ENCODE results near the gene CD226. TPM values are rescaled to one million over a fixed set of nuclear protein-coding genes. Genes with fewer than 3 reads are reported as not detected.

CD226 gene
- total RNA-seq, 1 donor from 2014 or later, result 1.0 TPM

DNA sequence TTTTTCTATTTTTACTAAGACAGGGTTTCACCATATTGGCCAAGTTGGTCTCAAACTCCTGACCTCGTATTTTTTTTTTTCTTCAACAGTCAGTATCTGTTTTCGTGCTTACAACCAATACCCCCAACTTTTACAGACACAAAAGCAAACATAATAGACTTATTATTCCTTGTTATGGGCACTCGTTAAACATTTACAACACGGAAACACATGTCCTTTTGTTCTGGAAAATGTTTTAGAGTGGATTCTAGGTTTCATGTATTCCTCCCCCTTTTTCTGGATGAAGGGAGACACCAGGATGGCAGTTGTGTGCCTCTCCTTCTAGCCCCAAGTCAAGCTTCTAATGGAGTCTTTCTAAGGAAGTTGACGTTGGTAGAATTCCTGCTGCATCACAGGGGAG lies 88.8 kb downstream of the CD226 start:
- Histone ChIP-seq H3K9me3 (ENCODE audit: control insufficient read depth in 3 of 3, low read length in 3 of 3) (no peaks in the 10 kb centered on the region), H3K36me3 (ENCODE audit: control insufficient read depth in 3 of 3, insufficient read depth in 3 of 3, low read length in 3 of 3) (no peaks in the 10 kb centered on the region), H3K4me3 (ENCODE audit: low read length in 3 of 3) (no peak overlapping the region), H3K27me3 (ENCODE audit: control insufficient read depth in 3 of 3, insufficient read depth in 3 of 3, low read length in 3 of 3) (no peaks in the 10 kb centered on the region), H3K4me1 (ENCODE audit: control insufficient read depth in 3 of 3, insufficient read depth in 3 of 3, low read length in 3 of 3) (no peaks in the 10 kb centered on the region), H3K27ac (ENCODE audit: low read depth, low read length) (no peak overlapping the region), H3K9ac (ENCODE audit: low read depth in 1 of 3, low read length in 3 of 3) (no peak overlapping the region)

DNA sequence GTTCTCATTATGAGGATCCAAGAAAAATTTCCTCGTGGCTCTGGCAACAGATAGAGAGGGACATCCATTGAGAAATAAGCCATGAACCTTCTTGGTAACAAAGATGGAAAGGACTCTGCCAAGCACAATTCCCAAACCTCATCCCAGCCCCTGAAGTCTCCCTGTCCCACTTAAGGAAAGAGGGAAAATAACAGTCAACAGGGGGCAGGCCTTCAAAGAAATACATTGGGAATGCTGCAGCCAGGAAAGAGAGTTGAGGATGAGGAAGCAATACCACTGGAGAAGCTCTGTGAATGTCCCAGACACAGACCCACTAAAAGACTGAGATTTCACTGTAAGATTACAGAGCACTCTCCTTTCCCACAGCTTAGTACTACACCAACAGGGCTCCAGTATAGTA lies 93.2 kb downstream of the CD226 start:
- H3K4me1 ChIP-seq (ENCODE audit: control insufficient read depth in 3 of 3, insufficient read depth in 3 of 3, low read length in 3 of 3), result no peaks in the 10 kb centered on the region
- H3K27ac ChIP-seq (ENCODE audit: low read depth, low read length), result no peak overlapping the region
- H3K4me3 ChIP-seq (ENCODE audit: low read length in 3 of 3), result no peak overlapping the region
- H3K36me3 ChIP-seq (ENCODE audit: control insufficient read depth in 3 of 3, insufficient read depth in 3 of 3, low read length in 3 of 3), result no peaks in the 10 kb centered on the region
- no peaks in the 10 kb centered on the region for H3K27me3 ChIP-seq (ENCODE audit: control insufficient read depth in 3 of 3, insufficient read depth in 3 of 3, low read length in 3 of 3)
- no peak overlapping the region for H3K9ac ChIP-seq (ENCODE audit: low read depth in 1 of 3, low read length in 3 of 3)
- H3K9me3 ChIP-seq (ENCODE audit: control insufficient read depth in 3 of 3, low read length in 3 of 3), result no peaks in the 10 kb centered on the region

DNA sequence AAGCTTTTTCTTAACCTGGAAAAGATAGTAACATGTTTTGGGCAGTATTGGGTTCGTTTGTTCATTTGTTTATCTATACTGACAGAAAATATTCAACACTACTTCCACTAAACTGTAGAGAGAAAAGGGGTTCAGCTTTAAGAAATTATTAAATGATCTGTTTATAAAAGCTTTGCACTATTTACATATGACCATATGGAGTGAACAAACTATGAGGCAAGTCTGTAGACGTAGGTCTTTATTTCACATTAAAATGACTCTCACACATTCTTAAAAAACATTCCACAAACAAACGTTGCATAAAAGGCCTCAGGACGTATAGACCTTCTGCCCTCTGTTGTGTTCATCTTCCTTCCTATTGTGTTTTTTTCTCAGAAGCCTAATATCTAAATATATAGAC lies 94.6 kb downstream of the CD226 start:
- no peaks in the 10 kb centered on the region for H3K4me1 ChIP-seq (ENCODE audit: control insufficient read depth in 3 of 3, insufficient read depth in 3 of 3, low read length in 3 of 3)

DNA sequence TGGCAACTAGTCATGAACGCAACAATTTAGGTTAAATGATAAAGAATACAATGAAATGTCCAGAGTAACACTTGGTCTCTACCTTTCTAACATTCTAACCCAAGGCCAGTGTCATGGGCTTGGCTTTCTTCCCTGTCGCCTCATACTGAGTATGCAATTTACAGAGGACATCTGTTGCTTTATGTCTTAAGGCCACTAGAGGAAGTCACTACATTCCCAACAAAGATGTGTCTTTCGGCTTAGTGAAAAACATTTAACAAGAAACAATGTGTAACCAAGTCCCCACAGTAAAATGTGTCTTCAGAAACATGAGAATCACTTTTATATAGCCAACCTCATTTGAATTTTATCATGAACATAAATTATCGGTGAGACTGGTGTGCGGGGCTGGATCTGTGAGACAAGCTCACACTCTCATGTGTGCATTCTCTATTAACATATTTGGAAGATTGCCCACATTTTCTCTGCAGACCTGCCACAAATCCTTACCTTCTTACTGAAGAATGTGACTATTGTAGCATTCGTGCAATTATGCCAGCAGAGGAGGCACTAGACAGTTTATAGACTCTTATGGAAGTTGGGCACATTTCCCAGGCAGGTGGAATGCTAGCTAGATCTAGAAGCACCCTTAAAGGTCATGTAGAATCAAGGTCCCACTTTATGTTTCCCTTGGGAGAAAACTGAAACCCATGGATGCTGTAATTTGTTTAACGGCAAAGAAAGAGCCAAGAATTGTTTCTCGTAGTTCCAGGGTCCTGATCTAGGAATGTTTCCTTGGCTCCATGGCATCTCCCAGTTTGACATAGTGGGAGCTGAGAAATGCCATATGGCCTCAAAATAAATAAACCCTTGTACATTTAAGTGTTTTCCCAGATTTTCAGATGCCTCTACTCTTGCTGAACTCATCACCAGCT lies 101.8 kb downstream of the CD226 start:
- H3K27ac ChIP-seq (ENCODE audit: low read depth, low read length), result no peak overlapping the region
- no peaks in the 10 kb centered on the region for H3K36me3 ChIP-seq (ENCODE audit: control insufficient read depth in 3 of 3, insufficient read depth in 3 of 3, low read length in 3 of 3)
- H3K9ac ChIP-seq (ENCODE audit: low read depth in 1 of 3, low read length in 3 of 3), result no peak overlapping the region
- H3K9me3 ChIP-seq (ENCODE audit: control insufficient read depth in 3 of 3, low read length in 3 of 3), result no peaks in the 10 kb centered on the region
- no peaks in the 10 kb centered on the region for H3K4me1 ChIP-seq (ENCODE audit: control insufficient read depth in 3 of 3, insufficient read depth in 3 of 3, low read length in 3 of 3)
- H3K27me3 ChIP-seq (ENCODE audit: control insufficient read depth in 3 of 3, insufficient read depth in 3 of 3, low read length in 3 of 3), result peaks cover 0 to 2% (median 0%) of the 10 kb centered on the region in 3 donors
- H3K4me3 ChIP-seq (ENCODE audit: low read length in 3 of 3), result no peak overlapping the region

More for the DNA sequence above, 94.6 kb downstream of the CD226 start:
- H3K9me3 ChIP-seq (ENCODE audit: control insufficient read depth in 3 of 3, low read length in 3 of 3), result no peaks in the 10 kb centered on the region
- H3K4me3 ChIP-seq (ENCODE audit: low read length in 3 of 3), result no peak overlapping the region
- H3K9ac ChIP-seq (ENCODE audit: low read depth in 1 of 3, low read length in 3 of 3), result no peak overlapping the region
- H3K27me3 ChIP-seq (ENCODE audit: control insufficient read depth in 3 of 3, insufficient read depth in 3 of 3, low read length in 3 of 3), result no peaks in the 10 kb centered on the region
- no peaks in the 10 kb centered on the region for H3K36me3 ChIP-seq (ENCODE audit: control insufficient read depth in 3 of 3, insufficient read depth in 3 of 3, low read length in 3 of 3)
- no peak overlapping the region for H3K27ac ChIP-seq (ENCODE audit: low read depth, low read length)

DNA sequence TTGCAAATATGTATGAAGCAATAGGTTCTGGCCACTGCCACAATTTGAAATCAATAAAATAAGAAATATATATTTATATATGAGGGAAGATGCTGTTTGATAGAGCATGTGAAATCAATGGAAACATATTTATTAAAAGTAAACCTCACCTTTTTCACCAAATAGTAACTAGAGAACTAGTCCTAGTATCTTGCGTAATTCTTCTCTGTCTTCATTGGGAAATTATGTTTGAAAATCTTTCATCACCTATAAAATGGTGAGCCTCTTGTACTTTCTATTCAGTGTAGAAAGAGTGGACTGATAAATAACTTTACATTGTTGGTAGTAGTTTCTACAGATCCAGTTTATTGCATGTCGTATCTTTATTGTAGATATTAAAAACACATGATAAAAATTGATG lies 103.0 kb downstream of the CD226 start:
- H3K27me3 ChIP-seq (ENCODE audit: control insufficient read depth in 3 of 3, insufficient read depth in 3 of 3, low read length in 3 of 3), result peaks cover 0 to 2% (median 0%) of the 10 kb centered on the region in 3 donors
- H3K27ac ChIP-seq (ENCODE audit: low read depth, low read length), result no peak overlapping the region

DNA sequence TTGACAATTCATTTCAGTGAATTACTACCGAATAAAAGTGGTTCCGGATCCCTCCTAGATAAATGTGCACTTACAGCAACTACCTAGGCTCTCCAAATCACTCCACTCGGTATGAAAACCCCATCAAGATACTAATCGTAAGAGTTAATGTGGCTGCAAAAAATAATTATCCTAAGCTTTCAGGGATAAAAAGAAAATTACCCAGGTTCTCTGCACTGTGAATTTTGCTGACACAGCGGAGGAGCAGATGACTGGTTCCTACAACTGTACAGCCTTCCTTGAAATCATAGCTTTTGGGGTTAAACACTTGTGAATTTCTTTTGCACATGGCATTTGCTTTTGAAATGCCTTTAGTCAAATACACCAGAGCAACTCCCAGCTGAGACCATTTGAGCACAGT lies 104.7 kb downstream of the CD226 start:
- peaks cover 0 to 4% (median 2%) of the 10 kb centered on the region in 3 donors for H3K27me3 ChIP-seq (ENCODE audit: control insufficient read depth in 3 of 3, insufficient read depth in 3 of 3, low read length in 3 of 3)
- no peak overlapping the region for H3K4me3 ChIP-seq (ENCODE audit: low read length in 3 of 3)
- no peak overlapping the region for H3K9ac ChIP-seq (ENCODE audit: low read depth in 1 of 3, low read length in 3 of 3)
- H3K27ac ChIP-seq (ENCODE audit: low read depth, low read length), result no peak overlapping the region
- H3K36me3 ChIP-seq (ENCODE audit: control insufficient read depth in 3 of 3, insufficient read depth in 3 of 3, low read length in 3 of 3), result no peaks in the 10 kb centered on the region
- no peaks in the 10 kb centered on the region for H3K9me3 ChIP-seq (ENCODE audit: control insufficient read depth in 3 of 3, low read length in 3 of 3)
- no peaks in the 10 kb centered on the region for H3K4me1 ChIP-seq (ENCODE audit: control insufficient read depth in 3 of 3, insufficient read depth in 3 of 3, low read length in 3 of 3)

More for the DNA sequence above, 103.0 kb downstream of the CD226 start:
- Histone ChIP-seq H3K9ac (ENCODE audit: low read depth in 1 of 3, low read length in 3 of 3) (no peak overlapping the region), H3K4me3 (ENCODE audit: low read length in 3 of 3) (no peak overlapping the region), H3K36me3 (ENCODE audit: control insufficient read depth in 3 of 3, insufficient read depth in 3 of 3, low read length in 3 of 3) (no peaks in the 10 kb centered on the region), H3K4me1 (ENCODE audit: control insufficient read depth in 3 of 3, insufficient read depth in 3 of 3, low read length in 3 of 3) (no peaks in the 10 kb centered on the region), H3K9me3 (ENCODE audit: control insufficient read depth in 3 of 3, low read length in 3 of 3) (no peaks in the 10 kb centered on the region)

DNA sequence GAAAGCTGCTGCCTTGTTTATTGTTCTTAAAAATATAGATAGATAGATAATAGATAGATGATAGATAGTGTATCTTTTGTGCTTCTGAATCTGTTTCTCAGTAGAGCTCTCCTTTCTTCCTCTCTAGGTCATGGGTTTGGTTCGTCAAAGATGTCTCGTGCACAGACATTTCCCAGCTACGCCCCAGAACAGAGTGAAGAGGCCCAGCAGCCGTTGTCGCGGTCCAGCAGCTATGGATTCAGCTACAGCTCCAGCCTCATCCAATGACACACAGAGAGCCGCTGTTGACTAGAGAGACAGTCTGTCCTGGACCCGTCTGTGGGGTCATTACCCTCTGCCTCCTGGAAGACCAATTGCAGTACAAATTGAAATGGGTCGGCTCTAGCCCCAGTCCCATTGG lies 106.6 kb downstream of the CD226 start:
- no peak overlapping the region for H3K4me3 ChIP-seq (ENCODE audit: low read length in 3 of 3)
- H3K9ac ChIP-seq (ENCODE audit: low read depth in 1 of 3, low read length in 3 of 3), result no peak overlapping the region
- no peaks in the 10 kb centered on the region for H3K9me3 ChIP-seq (ENCODE audit: control insufficient read depth in 3 of 3, low read length in 3 of 3)
- H3K27ac ChIP-seq (ENCODE audit: low read depth, low read length), result no peak overlapping the region
- no peaks in the 10 kb centered on the region for H3K36me3 ChIP-seq (ENCODE audit: control insufficient read depth in 3 of 3, insufficient read depth in 3 of 3, low read length in 3 of 3)
- peaks cover 0 to 4% (median 2%) of the 10 kb centered on the region in 3 donors for H3K27me3 ChIP-seq (ENCODE audit: control insufficient read depth in 3 of 3, insufficient read depth in 3 of 3, low read length in 3 of 3)
- no peaks in the 10 kb centered on the region for H3K4me1 ChIP-seq (ENCODE audit: control insufficient read depth in 3 of 3, insufficient read depth in 3 of 3, low read length in 3 of 3)

DNA sequence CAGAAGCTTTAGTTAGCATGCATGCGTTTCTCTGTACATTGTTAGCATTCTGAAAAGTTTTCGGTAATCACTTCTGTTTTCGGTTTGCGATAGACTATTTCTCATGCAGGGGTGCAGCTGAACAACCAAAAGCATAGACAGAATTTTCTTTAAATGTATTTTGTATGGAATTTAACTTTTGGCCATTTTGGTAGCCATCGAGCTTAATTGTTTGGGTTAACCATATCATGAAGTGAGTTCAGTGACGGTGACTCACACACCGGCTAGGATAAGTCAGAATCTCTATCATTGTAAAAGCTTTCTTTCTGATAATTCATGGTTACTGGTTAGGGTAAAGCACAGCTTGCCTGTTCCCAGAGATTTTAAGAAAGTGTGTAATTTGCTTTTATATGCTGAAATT lies 107.2 kb downstream of the CD226 start:
- no peaks in the 10 kb centered on the region for H3K36me3 ChIP-seq (ENCODE audit: control insufficient read depth in 3 of 3, insufficient read depth in 3 of 3, low read length in 3 of 3)
- H3K9ac ChIP-seq (ENCODE audit: low read depth in 1 of 3, low read length in 3 of 3), result no peak overlapping the region
- H3K9me3 ChIP-seq (ENCODE audit: control insufficient read depth in 3 of 3, low read length in 3 of 3), result no peaks in the 10 kb centered on the region
- peaks cover 0 to 4% (median 2%) of the 10 kb centered on the region in 3 donors for H3K27me3 ChIP-seq (ENCODE audit: control insufficient read depth in 3 of 3, insufficient read depth in 3 of 3, low read length in 3 of 3)
- H3K4me1 ChIP-seq (ENCODE audit: control insufficient read depth in 3 of 3, insufficient read depth in 3 of 3, low read length in 3 of 3), result no peaks in the 10 kb centered on the region
- no peak overlapping the region for H3K4me3 ChIP-seq (ENCODE audit: low read length in 3 of 3)
- H3K27ac ChIP-seq (ENCODE audit: low read depth, low read length), result no peak overlapping the region

DNA sequence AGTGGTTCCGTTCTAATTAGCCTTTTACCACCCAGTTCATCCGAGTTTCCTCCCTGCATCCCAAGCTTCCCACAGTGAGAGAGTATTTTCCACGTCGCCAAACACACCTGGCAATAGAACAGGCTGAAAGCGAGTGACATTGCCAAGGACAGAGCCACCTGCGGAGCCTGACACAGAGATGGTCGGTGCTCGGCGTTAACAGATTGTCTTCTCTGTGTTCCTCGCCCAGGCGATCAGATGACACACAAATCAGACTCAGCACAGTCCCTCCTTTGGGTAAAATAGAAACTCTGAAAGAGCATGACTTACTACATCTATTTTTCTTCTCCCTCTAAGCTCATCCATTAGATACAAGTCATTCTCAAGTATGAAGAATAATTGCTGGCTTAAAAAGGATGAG lies 107.7 kb downstream of the CD226 start:
- no peaks in the 10 kb centered on the region for H3K4me1 ChIP-seq (ENCODE audit: control insufficient read depth in 3 of 3, insufficient read depth in 3 of 3, low read length in 3 of 3)
- H3K36me3 ChIP-seq (ENCODE audit: control insufficient read depth in 3 of 3, insufficient read depth in 3 of 3, low read length in 3 of 3), result no peaks in the 10 kb centered on the region
- H3K4me3 ChIP-seq (ENCODE audit: low read length in 3 of 3), result no peak overlapping the region
- H3K27me3 ChIP-seq (ENCODE audit: control insufficient read depth in 3 of 3, insufficient read depth in 3 of 3, low read length in 3 of 3), result peaks cover 0 to 4% (median 2%) of the 10 kb centered on the region in 3 donors
- no peak overlapping the region for H3K9ac ChIP-seq (ENCODE audit: low read depth in 1 of 3, low read length in 3 of 3)
- no peaks in the 10 kb centered on the region for H3K9me3 ChIP-seq (ENCODE audit: control insufficient read depth in 3 of 3, low read length in 3 of 3)
- H3K27ac ChIP-seq (ENCODE audit: low read depth, low read length), result no peak overlapping the region

DNA sequence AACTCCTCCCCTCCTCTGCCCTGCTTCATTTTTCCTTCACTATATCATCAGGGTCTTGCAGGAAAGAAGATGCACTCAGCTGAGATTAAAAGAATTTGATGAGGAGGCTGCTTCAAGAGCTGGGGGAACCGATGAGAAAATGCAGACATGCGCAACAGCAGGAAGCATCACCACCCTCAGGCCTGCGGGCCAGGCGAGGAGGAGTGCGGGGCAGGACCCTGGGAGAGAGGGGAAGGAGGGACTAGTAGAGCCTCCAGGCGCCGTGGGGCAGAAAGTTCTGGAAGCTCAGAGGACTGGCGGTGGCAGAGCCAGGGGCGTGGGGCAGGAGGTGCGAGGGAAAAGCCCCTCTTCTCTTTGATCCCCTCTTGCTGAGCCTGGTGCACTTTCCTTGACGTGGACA lies 108.2 kb downstream of the CD226 start:
- Histone ChIP-seq H3K4me1 (ENCODE audit: control insufficient read depth in 3 of 3, insufficient read depth in 3 of 3, low read length in 3 of 3) (no peaks in the 10 kb centered on the region), H3K4me3 (ENCODE audit: low read length in 3 of 3) (no peak overlapping the region), H3K9ac (ENCODE audit: low read depth in 1 of 3, low read length in 3 of 3) (no peak overlapping the region), H3K9me3 (ENCODE audit: control insufficient read depth in 3 of 3, low read length in 3 of 3) (no peaks in the 10 kb centered on the region), H3K36me3 (ENCODE audit: control insufficient read depth in 3 of 3, insufficient read depth in 3 of 3, low read length in 3 of 3) (no peaks in the 10 kb centered on the region), H3K27ac (ENCODE audit: low read depth, low read length) (no peak overlapping the region), H3K27me3 (ENCODE audit: control insufficient read depth in 3 of 3, insufficient read depth in 3 of 3, low read length in 3 of 3) (peaks cover 0 to 4% (median 2%) of the 10 kb centered on the region in 3 donors)
